Astrocyte of the hippocampus (primary cell): Measurements from ENCODE around the gene CCDC57.

Experiments used
- DNase-seq: peaks from one replicate; pipeline ENCODE4 v3.0.0; 2011; ENCODE audit warnings: low read depth, low spot score

CCDC57 gene

GRCh38 chr17:82105882-82106687 lies 106.6 kb downstream of the CCDC57 start:
- DNase-seq: peak; percentile 54

DNA sequence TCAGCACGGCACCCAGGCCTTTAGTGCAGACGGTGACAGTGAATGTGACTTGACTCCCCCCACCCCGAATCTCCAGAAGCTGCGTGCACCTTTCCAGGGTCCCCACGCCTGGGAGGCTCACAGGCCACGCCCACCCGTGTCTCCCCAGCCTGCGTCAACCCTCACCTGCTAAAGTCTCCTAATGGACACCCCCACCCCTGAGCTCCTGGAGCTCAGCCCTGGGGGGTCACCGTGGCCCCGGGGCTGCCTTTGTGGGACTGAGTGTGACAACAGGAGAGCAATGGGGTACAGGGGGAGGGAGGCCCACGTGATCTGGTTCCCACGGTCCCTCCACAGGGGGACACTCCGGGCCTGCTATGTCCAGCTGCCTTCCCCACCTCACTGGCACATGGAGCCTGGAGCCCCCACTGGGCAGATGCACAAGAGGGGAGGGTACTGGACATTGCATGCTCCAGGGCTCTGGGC lies 107.2 kb downstream of the CCDC57 start:
- no peak for DNase-seq

DNA sequence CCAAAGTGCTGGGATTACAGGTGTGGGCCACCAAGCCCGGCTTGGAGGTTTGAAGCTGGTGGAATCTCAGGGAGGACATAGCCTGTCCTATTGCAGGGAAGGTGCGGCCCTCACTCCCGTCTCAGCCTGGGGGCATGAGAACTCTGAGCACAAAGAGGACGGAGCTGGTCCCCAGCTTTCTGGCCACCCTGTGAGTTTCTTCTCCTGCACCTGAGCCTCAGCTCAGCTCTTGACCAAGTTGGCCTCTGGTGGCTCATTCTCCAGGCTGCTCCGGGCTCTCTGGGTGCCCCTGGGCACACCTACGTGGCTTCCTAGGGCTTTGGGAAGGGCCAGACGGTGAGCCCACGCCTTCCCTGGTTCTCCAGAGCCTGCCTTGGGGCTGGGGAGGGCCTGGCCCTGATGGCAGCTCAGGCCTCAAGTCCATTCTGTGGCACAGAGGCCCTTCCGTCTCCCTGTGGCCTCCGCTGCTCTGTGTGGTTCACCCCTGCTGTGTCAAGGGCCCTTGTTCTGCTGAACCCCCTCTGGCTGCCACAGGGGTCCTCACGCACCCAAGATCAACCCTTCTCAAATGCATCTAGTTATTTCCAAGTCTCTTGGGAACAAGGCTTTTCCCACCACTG lies 107.7 kb downstream of the CCDC57 start:
- no peak for DNase-seq

GRCh38 chr17:82103553-82104451 lies 108.8 kb downstream of the CCDC57 start:
- DNase-seq: peak; percentile 39

GRCh38 chr17:82101767-82102679 lies 110.6 kb downstream of the CCDC57 start:
- no peak for DNase-seq

DNA sequence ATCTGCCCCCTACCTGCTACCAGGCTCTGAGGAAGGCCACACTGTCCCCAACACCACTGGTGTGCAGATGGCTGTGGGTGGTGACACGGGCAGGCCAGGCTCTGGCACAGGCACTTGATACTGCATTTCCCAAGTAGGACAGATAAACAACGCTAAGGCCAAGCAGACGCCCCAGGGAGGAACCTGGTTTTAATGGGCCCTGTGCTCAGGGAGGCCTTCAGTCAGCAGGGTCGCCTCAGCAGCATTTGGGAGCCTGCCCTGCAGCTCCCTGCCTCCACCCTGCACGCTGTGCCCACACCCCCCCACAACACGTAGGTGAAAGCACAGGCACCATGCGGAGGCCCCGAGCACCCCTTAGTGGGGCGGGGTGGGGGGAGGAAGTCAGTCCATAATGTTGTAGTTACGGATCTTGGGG lies 111.3 kb downstream of the CCDC57 start:
- no peak for DNase-seq

- DNase-seq: no peak
These were observed 111.9 kb downstream of the CCDC57 start for GRCh38 chr17:82100502-82101298.

DNA sequence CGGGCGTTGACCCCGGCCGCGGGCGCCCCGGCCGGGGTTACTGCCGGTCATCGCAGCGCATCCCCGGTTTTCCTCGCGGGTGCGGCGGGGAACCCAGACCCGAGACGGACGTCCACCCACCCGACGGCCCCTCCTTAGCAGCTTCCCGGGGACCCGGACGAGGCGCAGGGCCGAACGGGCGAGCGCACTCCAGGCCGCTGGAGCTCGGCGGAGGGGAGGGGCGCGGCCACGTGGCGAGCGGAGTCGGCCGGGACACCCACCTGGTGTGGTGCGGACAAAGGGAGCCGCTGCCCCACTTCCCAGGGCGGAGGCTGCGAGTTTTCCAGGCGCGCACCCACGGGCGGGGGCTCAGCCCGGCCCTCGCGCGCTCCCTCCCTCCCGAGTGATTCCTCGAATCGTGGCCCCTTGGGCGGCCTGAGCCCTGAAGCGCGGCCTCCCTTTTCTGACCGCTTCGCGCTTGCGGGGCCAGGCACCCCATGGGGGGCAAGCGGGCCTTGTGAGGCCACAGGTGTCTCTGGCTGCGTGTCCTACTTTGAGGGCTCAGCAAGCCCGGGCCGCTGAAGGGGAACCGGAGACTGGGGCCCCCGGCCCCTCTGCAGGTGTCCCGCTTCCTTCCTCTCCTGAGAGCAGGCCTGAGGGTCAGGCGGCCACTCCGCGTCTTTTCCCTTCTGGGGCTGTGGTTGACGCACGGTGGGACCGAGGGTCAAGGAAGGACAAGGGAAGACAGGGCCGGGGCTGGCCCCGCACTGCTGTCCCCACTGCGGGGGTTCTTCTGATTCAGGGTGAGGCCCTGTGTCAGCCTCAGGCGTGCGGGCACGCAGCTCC lies 113.5 kb downstream of the CCDC57 start:
- DNase-seq: no peak

DNA sequence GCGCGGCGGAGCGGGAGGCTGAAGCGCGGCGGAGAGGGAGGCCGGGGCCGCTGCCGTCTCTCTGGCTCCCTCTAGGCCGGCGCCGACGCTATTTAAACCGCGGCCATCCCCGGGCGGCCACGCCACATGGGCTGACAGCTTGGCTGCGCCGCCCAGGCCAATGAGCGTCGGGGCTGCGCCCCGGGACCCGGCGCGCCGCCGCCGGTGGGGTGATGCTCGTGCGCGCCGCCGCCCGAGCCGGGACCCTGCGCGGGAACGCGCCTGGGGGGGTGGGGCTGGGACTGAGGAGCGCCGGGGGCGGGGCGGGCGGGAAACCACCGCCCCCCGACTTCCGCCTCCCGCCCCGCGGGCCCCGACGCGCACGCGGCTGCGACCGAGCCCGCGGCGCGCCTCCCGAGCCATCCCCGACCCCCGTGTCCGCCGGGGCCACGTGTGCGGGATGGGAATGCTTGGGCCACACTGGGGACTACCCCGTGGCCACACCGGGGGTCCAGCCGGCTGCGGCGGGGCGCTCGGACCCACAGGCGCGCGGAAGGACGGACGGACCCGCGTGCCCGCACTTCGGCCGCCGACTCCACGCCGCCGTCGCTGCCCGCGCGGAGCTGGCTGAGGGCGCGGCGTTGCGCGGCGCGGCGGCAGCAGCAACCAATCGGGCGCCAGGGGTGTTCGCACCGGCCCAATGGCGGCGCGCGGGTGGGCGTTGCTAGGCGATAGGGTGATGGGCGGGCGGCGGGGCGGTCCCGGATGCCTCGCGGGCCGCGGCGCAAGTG lies 114.3 kb downstream of the CCDC57 start, which contains the start of gene FASN:
TSS of gene FASN (minus strand) at position 68 of the 770 bp plus-strand sequence. CDS start 1,791 bp downstream, outside the sequence.
- peak; percentile 99 for DNase-seq

DNA sequence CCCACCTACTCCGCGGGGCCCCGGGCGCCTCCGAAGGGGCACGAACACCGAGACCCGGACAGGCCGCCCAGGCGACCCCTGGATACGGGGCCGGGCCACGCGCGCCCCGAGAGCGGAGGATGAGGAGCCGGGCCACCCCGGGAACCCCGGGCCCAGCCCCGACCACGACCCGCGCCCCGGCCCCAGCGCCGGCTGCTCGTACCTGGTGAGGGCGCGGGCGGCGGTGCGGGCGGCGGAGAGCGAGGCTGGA lies 114.8 kb downstream of the CCDC57 start:
- DNase-seq: no peak

- peak; percentile 80 for DNase-seq
These were observed 115.3 kb downstream of the CCDC57 start for GRCh38 chr17:82097184-82097918.

DNA sequence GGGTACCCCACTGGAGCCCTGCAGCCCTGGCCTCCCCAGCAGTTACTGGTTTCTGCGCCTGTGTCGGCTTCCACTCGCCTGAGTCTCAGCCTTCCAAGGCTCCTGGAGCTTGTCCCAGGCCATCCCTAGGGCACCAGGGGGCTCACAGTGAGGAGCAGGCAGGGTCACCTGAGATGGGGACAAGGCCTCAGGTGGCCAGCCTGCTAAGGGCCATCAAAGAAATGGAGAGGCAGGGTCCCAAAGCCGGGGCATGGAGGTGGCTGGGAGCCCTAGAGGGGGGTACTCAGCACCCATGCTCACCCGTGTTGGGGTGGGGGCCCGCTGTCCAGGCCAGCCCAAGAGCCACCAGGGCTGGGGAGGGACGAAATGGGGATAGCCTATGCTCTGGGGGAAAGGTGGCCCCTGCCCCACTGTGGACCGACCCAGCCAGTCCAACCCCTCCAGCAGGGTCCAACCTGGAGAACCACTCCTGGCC lies 115.9 kb downstream of the CCDC57 start:
- no peak for DNase-seq

- no peak for DNase-seq
These were observed 116.6 kb downstream of the CCDC57 start for GRCh38 chr17:82095777-82096708.

GRCh38 chr17:82094931-82095776 lies 117.5 kb downstream of the CCDC57 start:
- no peak for DNase-seq

GRCh38 chr17:82092995-82093751 lies 119.5 kb downstream of the CCDC57 start:
- DNase-seq: no peak
